ENCODE data around the gene CORO7.

- TF ChIP-seq EZH2 (IDR thresholded peaks at IDR 0.05; ENCODE audit: borderline replicate concordance, low read depth, low read length) (no peak), PKNOX1 (IDR thresholded peaks at IDR 0.05) (no peak), CTCF (IDR thresholded peaks at IDR 0.05 in 2 of 3, conservative IDR thresholded peaks at IDR 0.05 in 1 of 3; ENCODE audit: insufficient read depth in 2 of 3, low read depth in 1 of 3, low read length in 3 of 3) (no peak), HDGF (IDR thresholded peaks at IDR 0.05) (no peak), SMC3 (conservative IDR thresholded peaks at IDR 0.05; ENCODE audit: insufficient read depth, low read depth, low read length) (no peak), CHD4 (IDR thresholded peaks at IDR 0.05; ENCODE audit: insufficient read depth, insufficient replicate concordance, low read depth, low read length, poor library complexity, severe bottlenecking) (no peak), SP1 (CRISPR knock-in tag; IDR thresholded peaks at IDR 0.05) (no peak), ZNF589 (CRISPR knock-in tag; IDR thresholded peaks at IDR 0.05; ENCODE audit: low read depth) (no peak), FOS (IDR thresholded peaks at IDR 0.05; ENCODE audit: extremely low read depth, insufficient read length) (no peak), MAFK (IDR thresholded peaks at IDR 0.05; ENCODE audit: low read length) (no peak), TCF7L2 (IDR thresholded peaks at IDR 0.05; ENCODE audit: low read depth, low read length) (no peak), CUX1 (CRISPR knock-in tag; IDR thresholded peaks at IDR 0.05) (no peak), EP400 (IDR thresholded peaks at IDR 0.05) (no peak), PRDM10 (IDR thresholded peaks at IDR 0.05; ENCODE audit: partially characterized antibody) (no peak)
Measured at GRCh38 chr16:4316864-4317531, 99.4 kb downstream of the CORO7 start.

Data from K562 (cell line).